Measurements from ENCODE around the gene ZSCAN5A. TPM values are rescaled to one million over a fixed set of nuclear protein-coding genes. Genes with fewer than 3 reads are reported as not detected.
A peak's percentile ranks its signal among the peaks of the same experiment; 100 is the strongest.
"Not testable (repeated sequence)": the region's sequence is repeated elsewhere in the genome, so short reads cannot be mapped to it uniquely, and the experiment has no call there.

The ZSCAN5A gene
- total RNA-seq, 1 donor from 2014 or later, result 1.9 TPM

DNA sequence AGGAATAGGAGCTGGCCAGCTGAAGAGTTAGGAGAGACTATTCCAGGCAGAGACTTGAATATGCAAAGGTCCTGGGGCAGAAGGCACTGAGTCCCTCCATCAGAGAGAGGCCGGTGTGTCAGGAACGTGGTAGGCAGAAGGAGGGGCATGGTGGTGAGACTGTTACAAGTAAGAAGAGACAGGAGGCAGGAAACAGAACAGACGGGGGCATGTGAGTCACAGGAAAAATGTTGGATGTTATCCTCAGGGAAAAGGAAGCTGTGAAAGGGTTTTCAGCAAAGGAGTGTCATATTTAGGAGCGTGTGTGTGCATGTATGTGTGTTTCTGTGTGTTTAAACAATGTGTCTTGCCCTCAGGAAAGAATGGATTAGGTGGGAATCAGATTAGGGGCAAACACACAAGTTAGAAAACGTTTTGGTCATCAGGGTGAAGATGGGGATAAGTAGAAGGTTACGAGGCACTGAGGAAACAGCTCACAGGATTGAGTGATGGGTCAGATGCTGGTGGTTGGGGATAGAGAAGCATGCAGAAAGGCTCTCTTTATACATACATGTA lies 41.0 kb downstream of the ZSCAN5A start:
- no peak for DNase-seq (ENCODE audit: low spot score)

DNA sequence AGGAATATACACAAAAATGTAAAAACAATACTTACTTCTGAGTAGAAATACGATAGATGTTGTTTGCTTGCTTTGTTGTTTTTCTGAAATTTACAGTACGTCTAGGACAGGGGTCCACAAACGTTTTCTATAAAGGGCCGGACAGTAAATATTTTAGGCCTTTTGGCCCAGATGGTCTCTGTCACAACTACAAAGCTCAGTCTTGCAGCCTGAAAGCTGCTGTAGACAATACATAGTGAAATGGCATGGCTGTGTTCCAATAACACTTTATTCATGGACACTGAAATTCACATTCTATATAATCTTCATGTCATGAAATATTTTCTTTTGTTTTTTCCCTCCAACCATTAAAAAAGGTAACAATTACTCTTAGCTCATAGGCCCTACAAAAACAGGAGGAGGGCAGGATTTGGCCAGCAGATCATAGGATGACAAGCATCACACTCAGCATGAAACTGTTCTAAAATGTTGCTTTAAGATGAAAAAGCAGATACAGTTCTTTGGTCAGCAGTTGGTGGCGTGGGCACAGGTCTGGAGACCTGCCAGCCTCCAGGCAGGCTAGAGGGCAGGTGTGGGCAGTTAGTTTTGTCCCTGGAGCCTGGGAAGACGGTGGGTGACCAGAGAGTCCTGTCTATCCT lies 42.4 kb downstream of the ZSCAN5A start, which contains the start of gene EDDM13:
Gene EDDM13 (plus strand): TSS at position 588 of the 638 bp plus-strand sequence. CDS start 87 bp downstream, outside the sequence.
- DNase-seq (ENCODE audit: low spot score), result no peak

DNA sequence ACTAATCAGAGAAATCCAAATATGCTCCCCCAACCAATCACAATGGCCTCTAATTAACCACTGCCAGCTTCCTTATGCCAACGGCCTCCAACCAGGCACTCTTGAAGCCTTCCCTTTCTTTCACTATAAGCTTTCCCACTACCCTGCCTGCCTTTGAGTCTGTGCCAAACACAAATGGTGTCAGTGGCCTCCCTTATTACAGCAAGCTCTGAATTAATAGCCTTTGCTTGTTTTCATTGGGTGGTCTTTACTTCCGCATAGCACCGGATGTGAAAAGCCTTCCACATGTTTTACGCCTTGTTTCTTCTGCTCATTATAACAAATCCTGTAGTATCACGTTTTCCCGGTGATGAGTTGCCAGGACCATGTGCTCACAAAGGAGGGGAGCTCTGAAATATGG lies 43.5 kb downstream of the ZSCAN5A start:
- no peak for DNase-seq (ENCODE audit: low spot score)

DNA sequence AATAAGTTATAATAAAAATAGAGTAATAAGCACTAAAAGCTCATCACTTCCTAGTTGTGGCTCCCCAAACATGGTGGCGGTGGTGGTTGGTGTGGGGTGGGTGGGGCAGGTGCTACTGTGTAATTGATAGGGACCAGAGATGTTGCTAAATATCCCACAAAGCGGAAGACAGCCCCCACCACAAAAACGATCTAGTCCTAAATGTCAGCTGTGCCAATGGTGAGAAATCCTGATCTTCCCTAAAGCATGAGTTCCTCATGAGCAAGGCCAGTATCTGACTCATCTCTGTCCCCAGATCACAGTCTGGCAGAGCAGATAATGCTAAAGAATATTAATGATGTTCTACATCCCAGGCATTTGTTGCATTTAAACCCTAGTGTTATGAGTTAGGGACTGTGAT lies 44.0 kb downstream of the ZSCAN5A start:
- no peak for DNase-seq (ENCODE audit: low spot score)

DNA sequence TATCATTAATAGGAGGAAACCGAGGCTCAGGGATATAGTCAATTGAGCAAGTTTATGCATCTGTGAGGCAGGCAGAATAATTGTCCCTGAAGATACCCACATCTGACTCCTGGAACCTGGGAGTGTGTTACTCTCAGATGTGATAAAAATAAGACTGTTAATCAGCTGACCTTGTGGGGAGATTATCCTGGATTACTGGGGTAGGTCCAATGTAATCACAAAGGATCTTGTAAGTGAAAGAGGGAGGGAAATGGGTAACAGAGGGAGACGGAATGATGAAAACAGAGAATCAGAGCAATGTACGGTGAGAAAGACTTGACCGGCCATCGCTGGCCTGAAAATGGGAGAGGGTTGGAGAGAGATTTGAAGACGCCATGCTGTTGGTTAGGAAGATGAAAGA lies 45.3 kb downstream of the ZSCAN5A start:
- no peak for DNase-seq (ENCODE audit: low spot score)

DNA sequence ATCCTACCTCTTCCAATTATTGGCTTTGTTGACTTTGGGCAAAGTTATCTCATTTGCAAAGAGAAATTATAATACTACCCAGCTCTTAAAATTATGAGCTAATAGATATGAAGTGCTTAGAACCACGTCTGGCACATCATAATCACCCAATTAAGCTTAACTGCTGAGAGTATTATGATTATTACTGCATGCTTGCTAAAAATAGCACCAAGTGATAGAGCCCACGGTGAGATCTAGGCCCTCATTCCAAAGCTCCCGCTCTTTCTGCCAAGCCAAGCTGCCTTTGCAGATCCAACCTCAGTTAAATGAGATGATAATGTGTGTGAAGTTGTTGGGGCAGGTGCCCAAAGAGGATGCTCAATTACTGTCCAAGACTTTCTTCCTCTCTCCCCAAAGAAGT lies 48.6 kb downstream of the ZSCAN5A start:
- DNase-seq (ENCODE audit: low spot score), result no peak

DNA sequence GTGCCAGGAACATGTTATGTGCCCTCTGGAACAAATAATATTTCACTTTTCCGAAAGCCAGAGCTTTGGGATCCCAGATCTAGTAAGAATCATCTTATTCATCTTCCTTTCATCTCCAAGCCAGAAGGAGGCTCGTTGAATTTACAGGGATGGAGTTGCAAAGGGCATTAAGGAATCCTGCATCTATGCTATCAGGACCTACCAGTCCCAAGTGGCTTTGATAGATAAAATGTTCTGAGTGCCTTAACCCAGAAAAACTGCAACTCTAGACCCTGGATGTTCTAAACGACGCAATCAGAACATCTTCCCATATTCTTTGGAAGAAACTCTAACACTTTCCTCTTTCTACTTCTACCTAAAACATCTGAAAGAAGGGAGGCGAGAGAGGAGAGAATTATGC lies 51.3 kb downstream of the ZSCAN5A start:
- DNase-seq (ENCODE audit: low spot score), result no peak

DNA sequence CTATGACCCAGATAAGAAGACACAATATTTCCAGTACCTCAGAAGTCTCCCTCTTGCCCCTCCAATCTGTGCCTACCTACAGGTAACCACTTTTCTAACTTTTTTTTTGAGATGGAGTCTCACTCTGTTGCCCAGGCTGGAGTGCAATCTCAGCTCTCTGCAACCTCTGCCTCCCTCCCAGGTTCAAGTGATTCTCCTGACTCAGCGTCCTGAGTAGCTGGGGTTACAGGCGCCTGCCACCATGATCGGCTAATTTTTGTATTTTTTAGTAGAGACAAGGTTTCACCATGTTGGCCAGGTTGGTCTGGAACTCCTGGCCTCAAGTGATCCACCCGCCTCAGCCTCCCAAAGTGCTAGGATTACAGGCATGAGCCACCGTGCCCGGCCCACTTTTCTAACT lies 52.7 kb downstream of the ZSCAN5A start:
- DNase-seq (ENCODE audit: low spot score), result not testable (repeated sequence)

DNA sequence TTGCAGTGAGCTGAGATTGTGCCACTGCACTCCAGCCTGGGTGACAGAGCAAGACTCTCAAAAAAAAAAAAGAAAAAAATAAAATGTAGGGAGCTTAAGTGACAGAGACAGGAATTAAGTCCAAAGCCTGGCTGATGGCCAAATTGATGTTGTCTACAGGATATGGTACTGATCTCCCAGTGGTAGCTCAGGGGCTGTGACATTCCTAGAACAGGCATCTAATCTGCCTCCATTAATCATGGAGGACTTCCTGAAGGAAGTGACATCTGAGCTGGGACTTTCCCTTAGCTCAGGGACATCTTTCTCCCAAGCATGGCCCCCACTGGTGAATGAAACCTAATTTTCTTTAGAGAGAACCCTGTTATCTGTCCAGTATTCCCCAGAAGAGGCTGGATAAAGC lies 53.5 kb downstream of the ZSCAN5A start:
- DNase-seq (ENCODE audit: low spot score), result no peak

DNA sequence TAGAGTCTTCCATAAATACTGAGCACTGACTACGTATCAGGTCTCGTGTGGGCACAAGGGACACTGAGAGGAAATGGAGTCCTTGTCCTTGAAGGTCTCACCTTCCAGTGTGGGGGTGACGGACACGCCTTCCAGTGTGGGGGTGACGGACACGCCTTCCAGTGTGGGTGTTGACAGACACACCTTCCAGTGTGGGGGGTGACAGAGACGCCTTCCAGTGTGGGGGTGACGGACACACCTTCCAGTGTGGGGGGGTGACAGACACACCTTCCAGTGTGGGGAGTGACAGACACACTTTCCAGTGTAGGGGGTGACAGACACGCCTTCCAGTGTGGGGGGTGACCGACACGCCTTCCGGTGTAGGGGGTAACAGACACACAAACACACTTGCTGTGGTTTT lies 56.4 kb downstream of the ZSCAN5A start:
- no peak for DNase-seq (ENCODE audit: low spot score)

DNA sequence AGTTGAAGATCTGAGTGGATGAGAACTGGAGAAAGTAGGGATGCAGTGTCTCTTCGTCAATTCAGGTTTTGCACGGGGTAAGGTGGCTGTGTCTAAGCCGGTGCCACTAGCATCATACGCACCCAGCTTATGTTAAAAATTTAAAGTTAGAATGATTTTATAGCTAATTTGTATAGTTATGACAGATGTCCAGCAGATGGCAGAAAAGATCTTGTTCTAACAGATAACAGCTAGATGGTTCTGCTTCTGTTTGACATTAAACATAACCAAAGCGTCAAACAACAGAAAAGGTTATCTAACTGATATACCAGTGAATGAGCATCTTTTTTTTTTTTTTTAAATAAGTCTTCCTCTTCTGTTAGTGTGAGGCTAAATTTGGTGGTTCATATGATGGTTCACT lies 60.9 kb downstream of the ZSCAN5A start:
- DNase-seq (ENCODE audit: low spot score), result peak; percentile 68

DNA sequence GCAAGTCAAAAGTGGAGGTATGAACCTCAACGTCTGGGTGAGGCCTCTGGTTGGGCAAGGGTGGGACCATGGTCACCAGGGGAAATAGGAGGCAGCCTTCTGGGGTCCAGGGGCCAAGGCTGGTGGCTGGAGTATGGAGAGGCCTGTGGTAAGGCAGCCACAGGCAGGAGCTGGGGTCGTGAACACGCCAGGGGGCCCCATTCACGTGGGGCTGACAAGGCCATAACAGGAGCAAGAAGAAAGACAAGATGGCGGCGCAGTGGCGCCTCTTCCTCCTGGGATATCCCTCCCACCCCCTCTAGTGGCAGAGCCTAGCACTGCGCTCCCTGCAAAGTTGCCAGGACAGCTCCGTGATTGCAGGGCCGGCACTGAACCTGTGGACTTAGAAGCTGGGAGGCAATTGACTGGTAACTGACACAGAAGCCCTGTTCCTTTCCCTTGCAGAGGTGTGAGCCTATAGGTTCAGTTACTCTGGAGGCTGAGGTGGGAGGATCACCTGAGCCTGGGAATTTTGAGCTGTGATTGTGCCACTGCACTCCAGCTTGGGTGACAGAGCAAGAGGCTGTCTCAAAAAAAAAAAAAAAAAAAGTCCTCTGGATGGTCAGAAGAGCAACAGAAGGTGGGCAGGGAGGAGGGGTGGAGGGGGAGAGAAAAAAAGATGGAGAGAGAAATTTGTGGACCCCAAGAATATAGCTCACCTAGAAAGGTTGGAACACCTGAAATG lies 61.8 kb downstream of the ZSCAN5A start:
- DNase-seq (ENCODE audit: low spot score), result peak; percentile 60

DNA sequence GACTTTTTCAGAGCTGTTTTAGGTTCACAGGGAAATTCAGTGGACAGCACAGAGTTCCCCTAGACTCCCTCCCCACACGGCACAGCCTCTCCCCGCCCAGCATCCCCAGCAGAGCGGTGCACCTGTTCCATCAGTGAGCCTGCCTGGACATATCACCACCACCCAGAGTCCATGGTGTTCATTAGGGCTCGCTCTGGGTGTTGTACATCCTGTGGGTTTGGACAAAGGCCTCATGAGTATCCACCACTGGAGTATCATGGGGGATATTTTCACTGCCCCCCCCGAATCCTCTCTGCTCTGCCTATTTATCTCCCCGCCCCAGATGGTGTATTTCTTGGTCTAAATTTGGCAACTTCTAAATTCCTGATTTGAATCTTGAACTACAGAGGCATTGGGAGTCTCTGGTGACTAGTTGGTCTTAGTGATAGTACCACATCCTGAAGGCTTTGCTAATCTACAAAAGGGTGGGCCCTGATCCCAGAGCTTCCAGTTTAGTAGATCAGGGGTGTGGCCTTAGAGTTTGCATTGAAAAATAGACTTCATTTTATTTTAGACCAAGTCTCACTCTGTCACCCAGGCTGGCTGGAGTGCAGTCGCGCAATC lies 65.8 kb downstream of the ZSCAN5A start:
- DNase-seq (ENCODE audit: low spot score), result not testable (repeated sequence)

DNA sequence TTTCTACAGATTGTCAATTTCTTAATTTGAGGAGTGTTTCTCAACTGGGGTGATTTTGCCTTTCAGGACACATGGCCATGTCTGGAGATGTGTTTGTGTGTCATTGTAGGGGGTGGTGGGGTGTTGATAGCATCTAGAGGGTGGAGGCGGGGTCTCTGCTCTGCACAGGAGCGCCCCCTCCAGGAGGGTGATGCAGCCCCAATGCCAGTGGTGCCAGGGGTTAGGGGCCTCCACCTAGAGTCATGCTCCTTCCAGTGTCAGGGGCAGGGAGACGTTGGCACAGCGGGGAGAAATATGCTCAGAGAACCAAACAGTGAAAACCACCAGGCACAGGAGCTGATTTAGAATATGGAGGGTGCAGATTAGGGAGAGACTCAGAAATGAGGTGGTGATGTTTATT lies 68.9 kb downstream of the ZSCAN5A start:
- DNase-seq (ENCODE audit: low spot score), result not testable (repeated sequence)

DNA sequence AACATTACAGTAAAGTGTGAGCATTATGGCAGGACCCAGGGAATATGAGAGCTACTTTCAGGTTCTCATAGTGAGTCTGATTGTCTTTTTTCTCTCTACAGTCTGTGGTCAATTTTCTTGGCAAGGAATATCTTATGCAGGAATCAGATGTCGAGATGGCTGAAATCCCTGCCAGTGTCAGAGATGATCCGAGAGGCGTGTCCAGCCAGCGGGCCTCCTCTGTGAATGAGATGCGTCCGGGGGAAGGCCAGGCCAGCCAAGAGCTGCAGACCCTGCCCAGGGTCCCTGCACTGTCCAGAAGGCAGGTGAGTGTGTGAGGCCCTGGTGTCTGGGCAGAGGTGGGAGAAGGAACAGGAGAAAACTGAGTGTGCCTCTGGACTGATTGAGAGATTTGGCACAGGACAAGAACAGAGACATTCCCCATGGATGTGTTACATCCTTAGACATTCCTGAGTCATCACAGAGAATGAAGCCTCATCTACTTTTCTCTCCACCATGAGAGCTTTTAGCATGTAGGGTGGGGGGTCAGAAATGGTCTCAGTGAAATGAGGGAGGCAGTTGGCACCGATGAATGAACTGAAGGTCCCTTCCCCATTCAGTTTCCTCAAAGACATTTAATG lies 69.4 kb downstream of the ZSCAN5A start:
- no peak for DNase-seq (ENCODE audit: low spot score)

DNA sequence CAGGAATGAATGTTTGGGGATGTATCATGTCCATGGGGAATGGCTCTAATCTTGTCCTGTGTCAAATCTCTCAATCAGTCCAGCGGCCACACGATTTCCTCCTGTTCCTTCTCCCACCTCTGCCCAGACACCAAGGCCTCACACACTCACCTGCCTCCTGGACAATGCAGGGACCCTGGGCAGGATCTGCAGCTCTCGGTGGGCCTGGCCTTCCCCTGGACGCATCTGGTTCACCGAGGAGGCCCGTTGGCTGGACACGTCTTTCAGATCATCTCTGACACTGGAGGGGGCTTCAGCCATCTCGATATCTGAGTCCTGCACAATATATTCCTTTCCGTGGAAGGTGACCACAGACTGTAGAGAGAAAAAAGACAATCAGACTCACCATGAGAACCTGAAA lies 91.2 kb downstream of the ZSCAN5A start:
- DNase-seq (ENCODE audit: low spot score), result no peak

DNA sequence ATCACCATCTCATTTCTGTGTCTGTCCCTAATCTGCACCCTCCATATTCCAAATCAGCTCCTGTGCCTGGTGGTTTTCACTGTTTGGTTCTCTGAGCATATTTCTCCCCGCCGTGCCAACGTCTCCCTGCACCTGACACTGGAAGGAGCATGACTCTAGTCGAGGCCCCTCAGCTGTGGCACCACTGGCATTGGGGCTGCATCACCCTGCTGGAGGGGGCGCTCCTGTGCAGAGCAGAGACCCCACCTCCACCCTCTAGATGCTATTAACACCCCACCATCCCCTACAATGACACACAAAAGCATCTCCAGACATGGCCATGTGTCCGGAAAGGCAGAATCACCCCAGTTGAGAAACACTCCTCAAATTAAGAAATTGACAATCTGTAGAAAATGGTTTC lies 91.7 kb downstream of the ZSCAN5A start:
- DNase-seq (ENCODE audit: low spot score), result no peak

DNA sequence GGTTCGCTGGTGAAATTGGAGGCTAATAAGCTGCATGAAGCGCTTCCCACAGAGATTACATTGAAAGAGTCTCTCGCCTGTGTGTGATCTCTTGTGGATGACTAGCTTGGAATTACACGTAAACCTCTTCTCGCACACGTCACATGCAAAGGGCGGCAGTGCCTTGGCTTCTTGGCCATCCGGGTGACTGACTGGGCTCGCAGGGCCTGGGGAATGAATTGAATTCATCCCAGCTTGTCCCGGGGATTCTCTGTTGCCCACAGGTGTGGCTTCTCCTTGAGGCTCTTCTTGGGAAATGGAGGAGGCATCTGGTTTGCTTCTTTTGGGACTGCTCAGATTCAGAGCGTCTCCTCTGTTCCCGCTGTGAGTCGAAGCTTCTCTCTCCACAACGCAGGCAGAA lies 92.8 kb downstream of the ZSCAN5A start:
- no peak for DNase-seq (ENCODE audit: low spot score)

DNA sequence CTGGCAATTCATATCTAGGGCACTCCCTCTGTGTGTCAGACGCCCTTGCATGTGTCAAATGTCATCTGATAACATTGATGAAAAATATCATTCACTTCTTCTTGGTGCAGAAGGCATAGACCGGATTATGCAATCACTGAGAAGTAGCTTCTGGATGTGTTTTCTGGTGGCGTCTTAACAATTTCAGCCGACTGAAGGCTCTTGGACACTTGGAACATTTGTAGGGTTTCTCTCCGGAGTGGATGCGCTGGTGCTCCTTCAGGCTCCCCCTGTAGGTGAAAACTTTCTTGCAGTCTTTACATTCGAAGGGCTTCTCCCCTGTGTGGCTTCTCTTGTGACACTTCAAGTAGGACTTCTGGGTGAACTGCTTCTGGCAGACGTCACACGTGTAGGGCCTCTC lies 93.2 kb downstream of the ZSCAN5A start:
- DNase-seq (ENCODE audit: low spot score), result peak; percentile 12

DNA sequence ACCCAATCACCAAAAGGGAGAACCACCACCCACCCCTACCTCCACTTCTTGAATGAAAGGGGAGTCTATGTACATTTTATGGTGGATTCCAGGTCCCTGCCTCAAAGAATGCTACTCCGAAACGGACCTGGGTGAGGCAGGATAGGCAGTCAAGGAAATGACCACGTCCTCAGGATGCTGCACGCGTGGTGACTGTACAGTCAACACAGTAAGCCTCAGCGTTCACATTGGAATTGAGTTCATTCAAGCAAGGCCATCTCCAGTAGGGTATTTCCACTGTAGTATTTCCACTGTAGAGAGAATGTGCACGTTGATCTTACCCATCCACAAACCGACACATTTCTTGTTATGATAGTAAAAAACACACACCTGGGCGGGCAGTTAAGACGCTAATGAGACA lies 95.7 kb downstream of the ZSCAN5A start:
- DNase-seq (ENCODE audit: low spot score), result no peak

DNA sequence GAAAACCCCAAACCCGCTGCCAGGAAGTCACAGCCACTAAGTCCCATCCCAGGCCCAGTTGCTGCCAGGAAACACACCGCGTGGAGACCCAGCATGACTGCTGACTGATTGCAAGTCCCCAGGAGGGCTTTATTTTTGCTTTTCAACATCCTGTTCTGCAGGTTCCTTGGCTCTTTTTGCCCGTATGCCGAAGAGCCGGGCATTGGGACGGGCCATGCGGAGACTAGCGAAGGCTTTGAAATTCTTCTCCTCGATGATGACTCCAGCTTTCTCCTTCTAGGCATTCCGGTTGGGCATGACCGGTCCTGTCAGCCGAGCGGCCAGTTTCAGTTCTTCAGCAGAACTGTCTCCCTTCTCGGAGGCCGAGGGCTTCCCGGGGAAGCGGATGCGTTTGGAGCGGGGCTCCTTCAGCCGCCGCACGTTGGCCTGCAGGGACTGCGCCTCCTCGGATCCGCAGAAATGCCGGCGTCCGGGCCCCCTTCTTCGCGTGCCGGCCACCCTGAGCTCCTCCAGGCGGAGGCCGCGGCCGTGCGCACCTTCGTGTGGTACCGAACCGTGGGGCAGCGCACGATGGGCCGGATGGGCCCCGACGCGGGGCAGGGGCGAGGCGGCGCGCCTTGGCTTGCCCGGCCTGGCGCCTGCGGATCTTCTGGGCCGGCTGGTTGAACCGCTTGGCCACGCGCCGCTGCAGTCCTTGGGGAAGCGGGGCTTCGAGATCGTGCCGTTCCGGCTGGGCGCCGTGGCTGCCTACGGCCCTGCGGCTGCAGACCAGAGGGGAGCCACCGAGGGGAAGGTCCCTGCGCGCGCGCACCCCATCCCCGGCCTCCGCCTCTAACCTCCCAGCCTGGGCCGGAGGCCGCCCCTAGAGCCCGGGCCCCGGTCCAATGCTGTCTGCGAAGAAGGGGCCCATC lies 97.3 kb downstream of the ZSCAN5A start:
- peak; percentile 41 for DNase-seq (ENCODE audit: low spot score)
